PC-9 (cell line): ENCODE measurements around the gene MICAL2.

Experiments
- EZH2 ChIP-seq: fragments of 200-600 bp; sonication (generic); IDR thresholded peaks from 2 replicates; pipeline ENCODE4 v1.8.0; 2017; ENCODE audit warnings: antibody characterized with exemption, low read depth
- TF ChIP-seq, protein P1 (sequence below): fragments of 200-600 bp; sonication (generic); conservative IDR thresholded peaks from 2 replicates; pipeline ENCODE4 v1.6.1; 2017; ENCODE audit warnings: mixed run types, antibody characterized with exemption, mild to moderate bottlenecking, moderate library complexity

GRCh38 chr11:12270817-12271216, 160.4 kb downstream of the MICAL2 start:
- TF ChIP-seq EZH2: no peak
- TF ChIP-seq, protein P1, sequence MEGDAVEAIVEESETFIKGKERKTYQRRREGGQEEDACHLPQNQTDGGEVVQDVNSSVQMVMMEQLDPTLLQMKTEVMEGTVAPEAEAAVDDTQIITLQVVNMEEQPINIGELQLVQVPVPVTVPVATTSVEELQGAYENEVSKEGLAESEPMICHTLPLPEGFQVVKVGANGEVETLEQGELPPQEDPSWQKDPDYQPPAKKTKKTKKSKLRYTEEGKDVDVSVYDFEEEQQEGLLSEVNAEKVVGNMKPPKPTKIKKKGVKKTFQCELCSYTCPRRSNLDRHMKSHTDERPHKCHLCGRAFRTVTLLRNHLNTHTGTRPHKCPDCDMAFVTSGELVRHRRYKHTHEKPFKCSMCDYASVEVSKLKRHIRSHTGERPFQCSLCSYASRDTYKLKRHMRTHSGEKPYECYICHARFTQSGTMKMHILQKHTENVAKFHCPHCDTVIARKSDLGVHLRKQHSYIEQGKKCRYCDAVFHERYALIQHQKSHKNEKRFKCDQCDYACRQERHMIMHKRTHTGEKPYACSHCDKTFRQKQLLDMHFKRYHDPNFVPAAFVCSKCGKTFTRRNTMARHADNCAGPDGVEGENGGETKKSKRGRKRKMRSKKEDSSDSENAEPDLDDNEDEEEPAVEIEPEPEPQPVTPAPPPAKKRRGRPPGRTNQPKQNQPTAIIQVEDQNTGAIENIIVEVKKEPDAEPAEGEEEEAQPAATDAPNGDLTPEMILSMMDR: no peak
